ENCODE data around the gene RNASEH1. TPM values are rescaled to one million over a fixed set of nuclear protein-coding genes. Genes with fewer than 3 reads are reported as not detected.

The RNASEH1 gene, protein sequence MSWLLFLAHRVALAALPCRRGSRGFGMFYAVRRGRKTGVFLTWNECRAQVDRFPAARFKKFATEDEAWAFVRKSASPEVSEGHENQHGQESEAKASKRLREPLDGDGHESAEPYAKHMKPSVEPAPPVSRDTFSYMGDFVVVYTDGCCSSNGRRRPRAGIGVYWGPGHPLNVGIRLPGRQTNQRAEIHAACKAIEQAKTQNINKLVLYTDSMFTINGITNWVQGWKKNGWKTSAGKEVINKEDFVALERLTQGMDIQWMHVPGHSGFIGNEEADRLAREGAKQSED
- total RNA-seq = 10 to 100 TPM; 19.1 to 31.5 TPM

DNA sequence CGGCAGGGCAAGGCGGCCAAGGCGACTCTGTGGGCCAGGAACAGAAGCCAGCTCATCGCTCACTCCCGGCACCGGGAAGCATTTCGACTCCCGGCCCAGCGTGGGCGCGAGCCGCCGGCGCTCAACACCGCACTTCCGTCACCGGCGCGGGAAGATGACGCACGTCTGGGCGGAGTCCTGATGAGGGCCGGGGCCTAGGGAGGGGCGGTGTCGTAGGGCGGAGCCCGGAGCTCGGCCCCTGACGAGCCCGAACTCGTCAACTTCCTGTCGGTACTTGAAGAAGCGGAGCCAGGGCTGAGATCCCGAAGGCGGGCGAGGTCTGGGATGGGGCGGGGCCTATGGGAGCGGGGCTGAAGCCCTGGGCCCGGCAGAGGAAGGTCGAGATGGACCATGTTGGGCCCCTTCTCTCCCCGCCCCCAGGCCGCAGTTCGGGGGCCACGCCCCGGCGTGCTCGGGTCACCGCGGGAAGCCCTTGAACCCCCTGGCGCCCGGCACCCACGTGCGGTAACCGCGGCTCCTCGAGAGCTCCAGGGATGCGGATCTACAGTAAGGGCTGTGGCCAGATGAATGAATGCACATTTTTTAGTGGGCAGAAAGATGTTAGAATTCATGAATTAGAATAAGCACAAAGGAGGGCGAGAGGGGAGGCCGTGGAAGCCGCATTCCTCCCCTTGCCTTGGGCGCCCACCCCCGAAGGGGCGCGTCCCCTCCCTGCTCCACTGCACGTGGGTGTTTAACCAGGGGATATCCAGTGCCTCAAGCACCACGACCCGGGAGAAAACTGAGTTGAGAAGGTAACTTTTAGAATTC, at the start of gene RNASEH1:
RNASEH1 (minus strand) TSS at position 129 of the 810 bp plus-strand sequence; CDS start at position 56, 73 bp downstream.
- DNase-seq (ENCODE audit: low spot score) = peak; percentile 97
- 1% methylated on average over 57 of the region's 67 CpGs for WGBS
- no peaks in the 10 kb centered on the region for H3K9me3 ChIP-seq
- intact Hi-C loops (cut with DNase I) = loop anchor here (2.0 to 5.0 kb wide), 3 partner anchors 16 to 181 kb away; partner anchors contain the start of genes EIPR1, RPS7 and TRAPPC12
- H3K27me3 ChIP-seq (replicated peaks; ENCODE audit: insufficient read depth) = no peaks in the 10 kb centered on the region
- TF ChIP-seq POLR2A (IDR thresholded peaks at IDR 0.05) (peak; percentile 66), POLR2AphosphoS5 (IDR thresholded peaks at IDR 0.05) (peak; percentile 99)
- TF ChIP-seq, protein P1, sequence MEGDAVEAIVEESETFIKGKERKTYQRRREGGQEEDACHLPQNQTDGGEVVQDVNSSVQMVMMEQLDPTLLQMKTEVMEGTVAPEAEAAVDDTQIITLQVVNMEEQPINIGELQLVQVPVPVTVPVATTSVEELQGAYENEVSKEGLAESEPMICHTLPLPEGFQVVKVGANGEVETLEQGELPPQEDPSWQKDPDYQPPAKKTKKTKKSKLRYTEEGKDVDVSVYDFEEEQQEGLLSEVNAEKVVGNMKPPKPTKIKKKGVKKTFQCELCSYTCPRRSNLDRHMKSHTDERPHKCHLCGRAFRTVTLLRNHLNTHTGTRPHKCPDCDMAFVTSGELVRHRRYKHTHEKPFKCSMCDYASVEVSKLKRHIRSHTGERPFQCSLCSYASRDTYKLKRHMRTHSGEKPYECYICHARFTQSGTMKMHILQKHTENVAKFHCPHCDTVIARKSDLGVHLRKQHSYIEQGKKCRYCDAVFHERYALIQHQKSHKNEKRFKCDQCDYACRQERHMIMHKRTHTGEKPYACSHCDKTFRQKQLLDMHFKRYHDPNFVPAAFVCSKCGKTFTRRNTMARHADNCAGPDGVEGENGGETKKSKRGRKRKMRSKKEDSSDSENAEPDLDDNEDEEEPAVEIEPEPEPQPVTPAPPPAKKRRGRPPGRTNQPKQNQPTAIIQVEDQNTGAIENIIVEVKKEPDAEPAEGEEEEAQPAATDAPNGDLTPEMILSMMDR (IDR thresholded peaks at IDR 0.05) = no peak
- H3K27ac ChIP-seq = peak within 1 kb of the TSS; percentile 80 to 90
- no peaks in the 10 kb centered on the region for H3K4me1 ChIP-seq (replicated peaks)
- H3K4me3 ChIP-seq = peak within 1 kb of the TSS; percentile 94 to 99
- no peaks in the 10 kb centered on the region for H3K36me3 ChIP-seq

DNA sequence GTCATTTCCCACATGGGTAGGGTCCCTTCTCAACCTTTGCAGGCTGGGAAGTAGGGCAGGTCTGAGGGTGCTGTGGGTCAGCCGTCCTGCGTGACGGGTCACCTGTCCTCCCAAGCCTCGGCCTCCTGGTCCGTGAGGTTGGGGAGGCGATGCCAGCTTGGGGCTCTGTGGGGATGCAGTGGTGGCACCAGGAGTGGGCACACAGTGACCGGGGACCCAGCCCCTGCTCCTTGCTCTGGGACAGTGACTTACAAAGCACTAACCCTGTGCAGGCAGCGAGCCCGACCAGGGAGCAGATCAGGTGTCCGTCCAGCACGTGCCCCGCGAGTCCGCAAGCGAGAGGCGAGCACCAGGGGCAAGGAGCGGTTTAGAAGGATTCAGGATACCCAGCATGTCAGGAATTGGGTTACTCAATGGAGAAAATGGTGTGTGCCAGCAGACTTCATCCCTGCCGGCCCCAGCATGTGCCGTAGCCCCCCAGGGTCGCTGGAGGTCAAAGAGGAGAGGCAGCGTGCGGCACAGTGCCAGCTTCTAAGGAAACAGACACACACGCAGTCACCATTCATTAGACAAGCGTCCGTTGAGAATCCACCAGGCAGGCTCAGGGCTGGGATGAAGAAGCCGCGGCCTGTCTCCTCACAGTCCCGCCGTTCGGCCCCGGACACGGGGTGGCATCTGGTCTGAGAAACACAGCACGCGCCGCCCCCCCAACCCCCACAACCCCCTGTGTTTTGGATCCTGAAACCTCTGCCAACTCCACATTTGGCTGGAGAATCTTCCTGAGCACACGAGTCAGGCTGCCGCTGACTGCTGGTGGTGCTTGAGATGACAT, 48.5 kb upstream of the RNASEH1 start:
- no peaks in the 10 kb centered on the region for H3K36me3 ChIP-seq
- no peaks in the 10 kb centered on the region for H3K4me1 ChIP-seq (replicated peaks)
- H3K9me3 ChIP-seq = no peaks in the 10 kb centered on the region
- H3K27me3 ChIP-seq (replicated peaks; ENCODE audit: insufficient read depth) = no peaks in the 10 kb centered on the region
- intact Hi-C loops (cut with DNase I) = no loop called here
- H3K27ac ChIP-seq = no peak overlapping the region
- TF ChIP-seq POLR2AphosphoS5 (IDR thresholded peaks at IDR 0.05) (no peak), POLR2A (IDR thresholded peaks at IDR 0.05) (no peak)
- TF ChIP-seq, protein P1 (IDR thresholded peaks at IDR 0.05) = no peak
- 88% methylated on average over 37 of the region's 37 CpGs for WGBS
- DNase-seq (ENCODE audit: low spot score) = no peak
- no peak overlapping the region for H3K4me3 ChIP-seq

DNA sequence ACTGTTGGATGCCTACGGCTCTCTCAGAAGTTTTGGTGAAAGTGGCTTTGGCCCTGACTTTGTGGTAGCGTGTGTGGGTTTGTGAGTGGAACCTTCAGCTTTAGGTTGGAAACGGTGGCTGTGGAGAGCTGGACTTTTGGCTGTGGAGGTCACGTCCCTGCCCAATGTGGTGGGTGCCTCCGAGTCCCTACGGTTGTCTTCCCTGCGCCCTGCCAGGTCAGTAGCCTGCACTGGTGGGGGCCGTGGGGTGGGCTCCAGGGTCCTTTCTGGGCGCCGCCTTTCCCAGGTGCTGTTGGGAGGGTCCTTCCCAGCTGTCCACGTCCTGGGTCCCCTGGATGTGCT, 47.9 kb upstream of the RNASEH1 start:
- 91% methylated on average over 11 of the region's 11 CpGs for WGBS
- H3K9me3 ChIP-seq = no peaks in the 10 kb centered on the region
- no peaks in the 10 kb centered on the region for H3K27me3 ChIP-seq (replicated peaks; ENCODE audit: insufficient read depth)
- H3K4me3 ChIP-seq = no peak overlapping the region
- no peak for DNase-seq (ENCODE audit: low spot score)
- TF ChIP-seq, protein P1 (IDR thresholded peaks at IDR 0.05) = no peak
- TF ChIP-seq POLR2A (IDR thresholded peaks at IDR 0.05) = no peak
- no peak for TF ChIP-seq POLR2AphosphoS5 (IDR thresholded peaks at IDR 0.05)
- H3K4me1 ChIP-seq (replicated peaks) = no peaks in the 10 kb centered on the region
- H3K36me3 ChIP-seq = no peaks in the 10 kb centered on the region
- intact Hi-C loops (cut with DNase I) = no loop called here
- H3K27ac ChIP-seq = no peak overlapping the region

DNA sequence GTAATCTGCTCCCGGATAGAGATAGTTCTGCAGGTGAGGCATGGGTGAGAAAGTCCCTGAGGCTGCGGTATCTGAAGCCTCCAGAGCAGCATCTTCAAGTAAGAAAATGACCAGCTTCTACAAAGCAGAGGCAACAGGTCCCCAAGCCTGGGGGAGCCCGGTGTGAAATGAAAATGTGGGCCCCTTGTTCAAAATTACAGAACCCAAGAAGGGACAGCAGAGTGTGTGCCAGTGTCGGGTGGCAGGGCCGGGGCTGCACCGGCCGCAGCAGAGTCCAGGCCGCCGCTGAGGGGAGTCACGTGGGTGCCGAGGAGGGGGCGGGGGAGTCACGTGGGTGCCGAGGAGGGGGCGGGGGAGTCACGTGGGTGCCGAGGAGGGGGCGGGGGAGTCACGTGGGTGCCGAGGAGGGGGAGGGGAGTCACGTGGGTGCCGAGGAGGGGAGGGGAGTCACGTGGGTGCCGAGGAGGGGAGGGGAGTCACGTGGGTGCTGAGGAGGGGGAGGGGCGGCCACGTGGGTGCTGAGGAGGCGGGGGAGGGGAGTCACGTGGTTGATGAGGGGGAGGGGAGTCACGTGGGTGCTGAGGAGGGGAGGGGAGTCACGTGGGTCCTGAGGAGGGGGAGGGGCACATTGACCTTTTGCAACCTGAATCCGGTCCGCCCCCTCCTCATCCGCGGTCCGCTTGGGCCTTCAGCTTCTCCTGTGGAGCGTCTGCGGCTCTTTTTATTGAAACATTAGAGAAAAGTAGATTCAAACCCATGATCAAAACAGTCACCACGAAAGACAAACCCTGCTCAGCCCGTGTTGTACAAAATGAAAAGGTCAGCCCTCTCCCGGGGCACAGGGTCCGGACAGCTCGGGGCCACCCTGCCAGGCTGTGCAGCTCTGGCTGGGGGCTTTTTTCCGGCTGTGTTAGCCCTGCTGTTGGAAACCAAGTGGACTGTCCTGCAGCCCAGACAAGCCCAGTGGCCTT, 47.1 kb upstream of the RNASEH1 start:
- no peak overlapping the region for H3K4me3 ChIP-seq
- no peaks in the 10 kb centered on the region for H3K9me3 ChIP-seq
- intact Hi-C loops (cut with DNase I) = no loop called here
- H3K4me1 ChIP-seq (replicated peaks) = no peaks in the 10 kb centered on the region
- H3K27me3 ChIP-seq (replicated peaks; ENCODE audit: insufficient read depth) = no peaks in the 10 kb centered on the region
- no peak for TF ChIP-seq POLR2A (IDR thresholded peaks at IDR 0.05)
- TF ChIP-seq, protein P1 (IDR thresholded peaks at IDR 0.05) = no peak
- no peak for TF ChIP-seq POLR2AphosphoS5 (IDR thresholded peaks at IDR 0.05)
- H3K36me3 ChIP-seq = no peaks in the 10 kb centered on the region
- WGBS = 75% methylated on average over 28 of the region's 44 CpGs
- H3K27ac ChIP-seq = no peak overlapping the region
- DNase-seq (ENCODE audit: low spot score) = no peak
